Smooth muscle cell (in vitro differentiated cells): ENCODE data around the gene TRIM9. TPM values are rescaled to one million over a fixed set of nuclear protein-coding genes. Genes with fewer than 3 reads are reported as not detected.

Experiments
- DNase-seq: peaks from one replicate; lab custom pipeline; 2025; ENCODE audit not compliant: unreplicated experiment; lab: John Stamatoyannopoulos, UW
- H2AFZ ChIP-seq: fragments of 200-600 bp; sonication (generic); 2 replicates; pipeline ENCODE4 v1.6.0; 2016; ENCODE audit warnings: antibody characterized with exemption, low read depth, mild to moderate bottlenecking
- H3F3A ChIP-seq: fragments of 200-600 bp; sonication (generic); 2 replicates; pipeline ENCODE4 v1.6.0; 2017; ENCODE audit warnings: antibody characterized with exemption, low read depth
- H3K27ac ChIP-seq: fragments of 200-600 bp; sonication (generic); 2 replicates; pipeline ENCODE4 v1.5.1; 2016; ENCODE audit warnings: low read depth, mild to moderate bottlenecking
- H3K27me3 ChIP-seq: fragments of 200-600 bp; sonication (generic); 2 replicates; pipeline ENCODE4 v1.6.1; 2016; ENCODE audit warnings: low read depth, mild to moderate bottlenecking
- H3K36me3 ChIP-seq: fragments of 200-600 bp; sonication (generic); 2 replicates; pipeline ENCODE4 v1.5.1; 2016; ENCODE audit warnings: low read depth
- H3K4me1 ChIP-seq: fragments of 200-600 bp; sonication (generic); 2 replicates; pipeline ENCODE4 v1.5.1; 2016; ENCODE audit warnings: low read depth
- H3K4me2 ChIP-seq: fragments of 200-600 bp; sonication (generic); 2 replicates; pipeline ENCODE4 v1.6.0; 2016; ENCODE audit warnings: mild to moderate bottlenecking
- H3K4me3 ChIP-seq: fragments of 200-600 bp; sonication (generic); 2 replicates; pipeline ENCODE4 v1.5.1; 2016; ENCODE audit warnings: mild to moderate bottlenecking
- H3K79me2 ChIP-seq: fragments of 200-600 bp; sonication (generic); 2 replicates; pipeline ENCODE4 v1.6.0; 2016; ENCODE audit warnings: low read depth, mild to moderate bottlenecking
- H3K9ac ChIP-seq: fragments of 200-600 bp; sonication (generic); 2 replicates; pipeline ENCODE4 v1.6.0; 2016; ENCODE audit warnings: low read depth
- H3K9me3 ChIP-seq: fragments of 200-600 bp; sonication (generic); replicated peaks from 2 replicates; pipeline ENCODE4 v1.5.1; 2016; ENCODE audit warnings: low read depth
- H4K20me1 ChIP-seq: fragments of 200-600 bp; sonication (generic); 2 replicates; pipeline ENCODE4 v1.6.0; 2016; ENCODE audit warnings: low read depth
- CTCF ChIP-seq: fragments of 200-600 bp; sonication (generic); IDR thresholded peaks from 2 replicates; pipeline ENCODE4 v1.5.1; 2017; ENCODE audit warnings: borderline replicate concordance, mild to moderate bottlenecking, antibody characterized with exemption; ENCODE audit not compliant: insufficient read depth, poor library complexity, severe bottlenecking
- WGBS: methylation state at CpG from one replicate; pipeline ENCODE4 v1.1.7; 2016; ENCODE audit warnings: low lambda C conversion rate; 5-methylcytosine and 5-hydroxymethylcytosine counted together
- polyA plus RNA-seq: library from polyadenylated mRNA; unstranded; fragments of >200 nt; fragmentation: Nextera tagmentation; extraction: Ambion mirVana; gene quantifications from 2 replicates; pipeline ENCODE4 v1.2.1, GENCODE V29; 2016
- total RNA-seq: library from RNA; depleted of rRNA; stranded (reverse); fragments of >200 nt; gene quantifications from 2 replicates; pipeline ENCODE4 v1.2.3, GENCODE V29; 2014

TRIM9 gene
- total and polyA plus RNA-seq, 2 experiments from 2014 or later: 0.57 to 1.5 TPM

GRCh38 chr14:51020024-51020710 is 74.7 kb downstream of the TRIM9 start:
- no peak for TF ChIP-seq CTCF
- peak overlapping the region; percentile 19 for H3K4me2 ChIP-seq

GRCh38 chr14:51019089-51019488 is 75.8 kb downstream of the TRIM9 start:
- H4K20me1 ChIP-seq: no peaks in the 10 kb centered on the region
- H3K79me2 ChIP-seq: no peaks in the 10 kb centered on the region
- H3K36me3 ChIP-seq: no peaks in the 10 kb centered on the region
- H3K27ac ChIP-seq: no peak overlapping the region
- peaks cover 4% of the 10 kb centered on the region for H3F3A ChIP-seq
- no peak overlapping the region for H2AFZ ChIP-seq
- peak overlapping the region; percentile 15 for H3K4me2 ChIP-seq
- H3K9me3 ChIP-seq: no peaks in the 10 kb centered on the region
- no peaks in the 10 kb centered on the region for H3K27me3 ChIP-seq
- TF ChIP-seq CTCF: no peak
- H3K4me3 ChIP-seq: no peak overlapping the region
- peaks cover 3% of the 10 kb centered on the region for H3K4me1 ChIP-seq
- WGBS: 33% methylated on average over 1 of the region's 1 CpG
- no peak for DNase-seq
- H3K9ac ChIP-seq: no peak overlapping the region

More at GRCh38 chr14:51020024-51020710, 74.7 kb downstream of the TRIM9 start:
- Histone ChIP-seq H3K27me3 (no peaks in the 10 kb centered on the region), H3K4me1 (peaks cover 3% of the 10 kb centered on the region), H3F3A (peaks cover 4% of the 10 kb centered on the region), H3K4me3 (no peak overlapping the region), H3K79me2 (no peaks in the 10 kb centered on the region), H3K9me3 (no peaks in the 10 kb centered on the region), H3K9ac (no peak overlapping the region), H3K36me3 (no peaks in the 10 kb centered on the region), H4K20me1 (no peaks in the 10 kb centered on the region), H3K27ac (peak overlapping the region; percentile 30), H2AFZ (no peak overlapping the region)
- WGBS: 76% methylated on average over 11 of the region's 11 CpGs
- DNase-seq: no peak

GRCh38 chr14:51018521-51018920 is 76.4 kb downstream of the TRIM9 start:
- no peak for TF ChIP-seq CTCF
- no peak for DNase-seq
- no peaks in the 10 kb centered on the region for H3K9me3 ChIP-seq
- H2AFZ ChIP-seq: no peak overlapping the region
- H3F3A ChIP-seq: peaks cover 4% of the 10 kb centered on the region
- H3K27me3 ChIP-seq: no peaks in the 10 kb centered on the region
- no peak overlapping the region for H3K4me3 ChIP-seq
- H3K9ac ChIP-seq: no peak overlapping the region
- H3K27ac ChIP-seq: no peak overlapping the region
- no peaks in the 10 kb centered on the region for H4K20me1 ChIP-seq
- H3K36me3 ChIP-seq: no peaks in the 10 kb centered on the region
- peaks cover 3% of the 10 kb centered on the region for H3K4me1 ChIP-seq
- no peaks in the 10 kb centered on the region for H3K79me2 ChIP-seq
- H3K4me2 ChIP-seq: peak overlapping the region; percentile 15
- 81% methylated on average over 4 of the region's 4 CpGs for WGBS

- TF ChIP-seq CTCF: no peak
- no peaks in the 10 kb centered on the region for H3K79me2 ChIP-seq
- no peaks in the 10 kb centered on the region for H3K27me3 ChIP-seq
- H3K4me2 ChIP-seq: no peak overlapping the region
- H3K36me3 ChIP-seq: no peaks in the 10 kb centered on the region
- H3K9me3 ChIP-seq: no peaks in the 10 kb centered on the region
- H3F3A ChIP-seq: peaks cover 4% of the 10 kb centered on the region
- no peak overlapping the region for H3K4me3 ChIP-seq
- WGBS: 77% methylated on average over 3 of the region's 3 CpGs
- H2AFZ ChIP-seq: no peak overlapping the region
- no peak overlapping the region for H3K9ac ChIP-seq
- no peak overlapping the region for H3K27ac ChIP-seq
- no peak for DNase-seq
- no peaks in the 10 kb centered on the region for H4K20me1 ChIP-seq
- H3K4me1 ChIP-seq: peaks cover 3% of the 10 kb centered on the region
These were observed 80.3 kb downstream of the TRIM9 start for GRCh38 chr14:51014625-51015024.
